Vagina (tissue), 2 donors: ENCODE data around the gene GPX4. TPM values are rescaled to one million over a fixed set of nuclear protein-coding genes. Genes with fewer than 3 reads are reported as not detected.

Experiments used
- DNase-seq, 2 donors: peaks; one replicate each; pipeline ENCODE4 v3.0.0-alpha.2; 2017; ENCODE audit errors: extremely low spot score in 2 of 2
- H3K27ac ChIP-seq: fragments of 200-600 bp; sonication (generic); one replicate; pipeline ENCODE4 v1.5.1; 2019
- H3K27me3 ChIP-seq: fragments of 200-600 bp; sonication (generic); one replicate; pipeline ENCODE4 v1.5.1; 2019
- H3K36me3 ChIP-seq, 2 donors: fragments of 200-600 bp; sonication (generic); one replicate each; pipeline ENCODE4 v1.5.1; 2017 to 2019
- H3K4me1 ChIP-seq: fragments of 200-600 bp; sonication (generic); one replicate; pipeline ENCODE4 v1.5.1; 2019
- H3K4me3 ChIP-seq, 2 donors: fragments of 200-600 bp; sonication (generic); 1 replicate in 1 of 2; 2 replicates in 1 of 2; pipeline ENCODE4 v1.5.1; 2016 to 2019
- H3K9me3 ChIP-seq: fragments of 200-600 bp; sonication (generic); one replicate; pipeline ENCODE4 v1.5.1; 2019
- POLR2A ChIP-seq, 2 donors: fragments of 450-650 bp; IDR thresholded peaks; one replicate each; pipeline ENCODE4 v1.6.1; 2017; ENCODE audit warnings: antibody characterized with exemption in 2 of 2, mild to moderate bottlenecking in 2 of 2, moderate library complexity in 2 of 2
- POLR2AphosphoS5 ChIP-seq, 2 donors: sonication (generic); formaldehyde crosslinking; IDR thresholded peaks; one replicate each; pipeline ENCODE4 v1.9.0; 2017; ENCODE audit warnings: antibody characterized with exemption in 2 of 2, mild to moderate bottlenecking in 2 of 2, low read depth in 1 of 2; ENCODE audit not compliant: insufficient read depth in 1 of 2
- intact Hi-C: fragments of 100-400 bp; cut with DNase I; formaldehyde crosslinking; loops from one replicate; pipeline ENCODE4 v1.15.1; 2023
- total RNA-seq: library from RNA; depleted of rRNA; stranded (reverse); fragments of >200 nt; gene quantifications from one replicate; pipeline ENCODE4 v1.2.3, GENCODE V29; 2016
- TF ChIP-seq, protein P1 (sequence below), 3 experiments: fragments of 450-650 bp in 2 of 3; fragments of 200-600 bp in 1 of 3; sonication (generic) in 1 of 3; IDR thresholded peaks; one replicate each; pipeline ENCODE4 v1.5.1; 2017 to 2019; ENCODE audit warnings: antibody characterized with exemption in 3 of 3, mild to moderate bottlenecking in 2 of 3, moderate library complexity in 2 of 3

GPX4 gene
- total RNA-seq, 1 donor from 2014 or later, result 524 TPM

DNA sequence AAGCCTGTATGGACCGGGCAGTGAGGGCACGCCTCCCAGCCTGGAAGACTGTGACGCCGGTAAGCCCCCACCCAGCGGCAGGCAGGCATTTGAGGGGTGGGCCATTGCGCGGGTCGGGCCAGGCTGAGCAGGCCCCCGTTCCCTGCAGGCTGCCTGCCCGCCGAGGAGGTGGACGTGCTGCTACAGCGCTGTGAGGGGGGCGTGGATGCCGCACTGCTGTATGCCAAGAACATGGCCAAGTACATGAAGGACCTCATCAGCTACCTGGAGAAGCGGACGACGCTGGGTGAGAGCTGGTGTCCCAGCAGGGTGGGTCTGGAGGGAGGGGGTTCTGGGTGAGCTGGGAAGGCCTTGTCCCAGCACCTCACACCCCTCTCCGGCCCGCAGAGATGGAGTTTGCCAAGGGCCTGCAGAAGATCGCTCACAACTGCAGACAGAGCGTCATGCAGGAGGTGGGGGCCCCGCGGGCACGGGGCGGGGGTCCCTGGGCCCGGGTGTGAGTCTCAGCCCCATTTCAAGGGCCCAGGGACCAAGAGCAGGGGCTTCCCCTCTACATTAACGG, 29.8 kb upstream of the GPX4 start:
- no peak for DNase-seq
- no peaks in the 10 kb centered on the region for H3K36me3 ChIP-seq
- no peak overlapping the region for H3K27ac ChIP-seq
- H3K9me3 ChIP-seq, result no peaks in the 10 kb centered on the region
- intact Hi-C loops, result no loop called here
- no peak overlapping the region for H3K4me3 ChIP-seq
- H3K27me3 ChIP-seq, result no peaks in the 10 kb centered on the region
- H3K4me1 ChIP-seq, result peaks cover 36% of the 10 kb centered on the region
- TF ChIP-seq, protein P1, sequence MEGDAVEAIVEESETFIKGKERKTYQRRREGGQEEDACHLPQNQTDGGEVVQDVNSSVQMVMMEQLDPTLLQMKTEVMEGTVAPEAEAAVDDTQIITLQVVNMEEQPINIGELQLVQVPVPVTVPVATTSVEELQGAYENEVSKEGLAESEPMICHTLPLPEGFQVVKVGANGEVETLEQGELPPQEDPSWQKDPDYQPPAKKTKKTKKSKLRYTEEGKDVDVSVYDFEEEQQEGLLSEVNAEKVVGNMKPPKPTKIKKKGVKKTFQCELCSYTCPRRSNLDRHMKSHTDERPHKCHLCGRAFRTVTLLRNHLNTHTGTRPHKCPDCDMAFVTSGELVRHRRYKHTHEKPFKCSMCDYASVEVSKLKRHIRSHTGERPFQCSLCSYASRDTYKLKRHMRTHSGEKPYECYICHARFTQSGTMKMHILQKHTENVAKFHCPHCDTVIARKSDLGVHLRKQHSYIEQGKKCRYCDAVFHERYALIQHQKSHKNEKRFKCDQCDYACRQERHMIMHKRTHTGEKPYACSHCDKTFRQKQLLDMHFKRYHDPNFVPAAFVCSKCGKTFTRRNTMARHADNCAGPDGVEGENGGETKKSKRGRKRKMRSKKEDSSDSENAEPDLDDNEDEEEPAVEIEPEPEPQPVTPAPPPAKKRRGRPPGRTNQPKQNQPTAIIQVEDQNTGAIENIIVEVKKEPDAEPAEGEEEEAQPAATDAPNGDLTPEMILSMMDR (IDR thresholded peaks at IDR 0.05), result no peak
- no peak for TF ChIP-seq POLR2A (IDR thresholded peaks at IDR 0.05)
- no peak for TF ChIP-seq POLR2AphosphoS5 (IDR thresholded peaks at IDR 0.05; ENCODE audit: insufficient read depth in 1 of 2, low read depth in 1 of 2)

DNA sequence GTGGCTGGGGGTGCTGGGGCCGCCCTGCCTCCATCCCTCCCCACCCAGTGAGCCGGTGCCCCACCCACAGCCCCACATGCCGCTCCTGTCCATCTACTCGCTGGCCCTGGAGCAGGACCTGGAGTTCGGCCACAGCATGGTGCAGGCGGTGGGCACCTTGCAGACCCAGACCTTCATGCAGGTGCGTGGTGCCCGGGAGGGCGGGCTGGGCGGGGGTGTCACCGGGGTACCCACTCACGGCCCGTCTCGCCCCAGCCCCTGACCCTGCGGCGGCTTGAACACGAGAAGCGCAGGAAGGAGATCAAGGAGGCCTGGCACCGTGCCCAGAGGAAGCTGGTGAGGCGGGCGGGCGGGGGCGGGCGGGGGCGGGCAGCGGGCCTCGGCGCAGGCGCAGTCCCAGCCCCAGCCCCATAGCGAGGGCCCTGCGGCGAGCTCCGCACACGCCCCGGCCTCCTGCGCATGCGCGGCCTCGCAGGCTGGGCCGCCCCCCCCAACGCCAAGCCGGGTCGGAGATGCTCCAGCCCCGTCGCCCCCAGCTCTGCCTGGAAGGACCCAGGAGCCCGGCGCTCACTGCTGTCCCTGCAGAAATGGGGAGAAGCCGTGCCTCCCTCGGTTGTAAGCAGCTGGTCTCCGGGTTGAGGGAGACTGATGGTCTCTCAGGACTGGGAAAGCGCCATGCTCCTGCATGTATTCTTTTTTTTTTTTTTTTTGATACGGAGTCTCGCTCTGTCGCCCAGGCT, 29.1 kb upstream of the GPX4 start:
- H3K4me3 ChIP-seq, result no peak overlapping the region
- no peaks in the 10 kb centered on the region for H3K9me3 ChIP-seq
- intact Hi-C loops, result no loop called here
- no peaks in the 10 kb centered on the region for H3K27me3 ChIP-seq
- no peak for DNase-seq
- H3K27ac ChIP-seq, result no peak overlapping the region
- no peak for TF ChIP-seq POLR2AphosphoS5 (IDR thresholded peaks at IDR 0.05; ENCODE audit: insufficient read depth in 1 of 2, low read depth in 1 of 2)
- TF ChIP-seq, protein P1 (IDR thresholded peaks at IDR 0.05), result no peak
- TF ChIP-seq POLR2A (IDR thresholded peaks at IDR 0.05), result no peak
- H3K4me1 ChIP-seq, result peaks cover 30% of the 10 kb centered on the region
- peaks cover 0 to 3% of the 10 kb centered on the region in 2 donors for H3K36me3 ChIP-seq

DNA sequence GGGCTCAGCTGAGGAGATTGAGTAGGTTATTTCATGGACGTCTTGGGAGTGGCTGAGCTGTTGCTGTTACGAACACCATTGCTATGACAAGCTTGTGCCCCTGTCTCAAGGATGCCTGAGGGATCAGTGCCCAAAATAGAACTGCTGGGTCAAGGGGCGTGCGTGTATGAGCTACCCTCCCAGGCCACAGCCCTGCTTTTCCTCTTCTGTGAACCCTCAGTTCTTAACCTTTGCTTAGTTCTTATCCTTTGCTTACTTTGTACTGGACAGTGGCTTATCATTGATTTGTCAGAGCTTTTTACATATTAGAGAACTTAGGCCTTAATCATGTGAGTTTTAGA, 27.8 kb upstream of the GPX4 start:
- no peak overlapping the region for H3K4me3 ChIP-seq
- no peaks in the 10 kb centered on the region for H3K9me3 ChIP-seq
- TF ChIP-seq, protein P1 (IDR thresholded peaks at IDR 0.05), result no peak
- TF ChIP-seq POLR2A (IDR thresholded peaks at IDR 0.05) (no peak), POLR2AphosphoS5 (IDR thresholded peaks at IDR 0.05; ENCODE audit: insufficient read depth in 1 of 2, low read depth in 1 of 2) (no peak)
- peaks cover 0 to 4% of the 10 kb centered on the region in 2 donors for H3K36me3 ChIP-seq
- peaks cover 18% of the 10 kb centered on the region for H3K4me1 ChIP-seq
- no peaks in the 10 kb centered on the region for H3K27me3 ChIP-seq
- no peak for DNase-seq
- no peak overlapping the region for H3K27ac ChIP-seq
- intact Hi-C loops, result no loop called here

DNA sequence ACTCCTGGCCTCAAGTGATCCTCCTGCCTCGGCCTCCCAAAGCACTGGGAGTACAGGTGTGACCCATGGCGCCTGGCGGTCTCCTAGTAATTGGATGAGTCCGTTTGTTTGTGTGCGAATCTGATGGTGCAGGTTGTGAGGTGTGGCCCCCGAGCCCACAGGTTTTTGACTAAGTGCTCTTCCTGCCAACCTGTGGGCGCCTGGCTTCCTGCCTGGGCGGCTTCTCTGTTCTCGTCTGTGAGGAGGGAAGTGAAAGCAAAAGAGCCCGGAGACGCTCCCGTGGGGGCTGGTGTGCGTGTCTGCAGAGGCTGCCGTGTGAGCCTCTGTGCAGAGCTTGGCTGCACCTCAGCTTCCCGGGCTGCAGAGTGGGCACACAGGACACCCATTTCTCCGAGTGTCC, 26.8 kb upstream of the GPX4 start:
- Histone ChIP-seq H3K36me3 (peaks cover 0 to 4% of the 10 kb centered on the region in 2 donors), H3K27me3 (no peaks in the 10 kb centered on the region), H3K4me3 (no peak overlapping the region), H3K9me3 (no peaks in the 10 kb centered on the region), H3K27ac (no peak overlapping the region), H3K4me1 (peaks cover 20% of the 10 kb centered on the region)
- intact Hi-C loops, result no loop called here
- DNase-seq, result no peak
- TF ChIP-seq POLR2A (IDR thresholded peaks at IDR 0.05) (no peak), POLR2AphosphoS5 (IDR thresholded peaks at IDR 0.05; ENCODE audit: insufficient read depth in 1 of 2, low read depth in 1 of 2) (peak in 1 of 2 donors; percentile 46)

DNA sequence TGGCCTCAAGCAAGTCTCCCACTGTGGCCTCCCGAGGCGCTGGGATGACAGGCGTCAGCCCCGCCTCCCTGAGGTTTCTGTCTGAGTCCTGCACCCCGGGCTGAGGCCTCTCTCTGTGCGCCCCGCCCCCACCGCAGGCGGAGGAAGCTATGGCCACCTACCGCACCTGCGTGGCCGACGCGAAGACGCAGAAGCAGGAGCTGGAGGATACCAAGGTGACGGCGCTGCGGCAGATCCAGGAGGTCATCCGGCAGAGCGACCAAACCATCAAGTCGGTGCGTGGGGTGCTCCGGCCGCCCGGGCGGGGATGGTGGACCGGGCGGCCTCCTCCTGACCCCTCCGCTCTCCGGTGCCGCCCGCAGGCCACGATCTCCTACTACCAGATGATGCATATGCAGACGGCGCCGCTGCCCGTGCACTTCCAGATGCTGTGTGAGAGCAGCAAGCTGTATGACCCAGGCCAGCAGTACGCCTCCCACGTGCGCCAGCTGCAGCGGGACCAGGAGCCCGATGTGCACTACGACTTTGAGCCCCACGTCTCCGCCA, 24.2 kb upstream of the GPX4 start:
- Histone ChIP-seq H3K36me3 (peaks cover 0 to 4% of the 10 kb centered on the region in 2 donors), H3K4me3 (no peak overlapping the region), H3K27ac (no peak overlapping the region), H3K4me1 (peaks cover 29% of the 10 kb centered on the region), H3K27me3 (no peaks in the 10 kb centered on the region), H3K9me3 (no peaks in the 10 kb centered on the region)
- intact Hi-C loops, result no loop called here
- no peak for TF ChIP-seq POLR2A (IDR thresholded peaks at IDR 0.05)
- TF ChIP-seq, protein P1 (IDR thresholded peaks at IDR 0.05), result no peak
- no peak for DNase-seq
